Panc1 (cell line): ENCODE measurements around the gene ARHGEF28. TPM values are rescaled to one million over a fixed set of nuclear protein-coding genes. Genes with fewer than 3 reads are reported as not detected.

ENCODE experiments used
- ATAC-seq: fragments of 200-7000 bp; cut with Tn5 transposase; 2 replicates; pipeline ENCODE4 v1.9.1; 2020; ENCODE audit warnings: mild to moderate bottlenecking, moderate library complexity
- BruUV-seq: library from RNA; stranded (reverse); fragments of 400-500 nt; replicated peaks from 2 replicates; lab custom pipeline; 2021; lab: Mats Ljungman, UMichigan
- CTCF ChIA-PET: fragments of 300-600 bp; sonication (Branson Sonifier 250); formaldehyde crosslinking; loops from one replicate; lab custom pipeline; 2022; ENCODE audit warnings: antibody characterized with exemption; lab: Charles Lee
- POLR2A ChIA-PET: fragments of 300-600 bp; sonication (Branson Sonifier 250); formaldehyde crosslinking; loops from one replicate; lab custom pipeline; 2022; ENCODE audit warnings: antibody characterized with exemption; lab: Charles Lee
- DNase-seq: peaks from one replicate; pipeline ENCODE4 v3.0.0-alpha.2; 2010; ENCODE audit warnings: low read depth, low spot score
- H3K27ac ChIP-seq: 2 replicates; pipeline ENCODE4 v1.5.1; 2011; ENCODE audit warnings: mild to moderate bottlenecking, low read length, inconsistent platforms
- H3K27me3 ChIP-seq: fragments of 200-500 bp; sonication (Bioruptor generic); 2 replicates; pipeline ENCODE4 v1.6.0; 2014; ENCODE audit warnings: low read length, inconsistent platforms; ENCODE audit not compliant: control insufficient read depth, insufficient read depth
- H3K36me3 ChIP-seq: fragments of 200-500 bp; sonication (Bioruptor generic); 2 replicates; pipeline ENCODE4 v1.5.1; 2014; ENCODE audit warnings: inconsistent platforms, mild to moderate bottlenecking, low read length, moderate library complexity; ENCODE audit not compliant: control insufficient read depth, insufficient read depth
- H3K4me1 ChIP-seq: 2 replicates; pipeline ENCODE4 v1.5.1; 2011; ENCODE audit warnings: inconsistent platforms, mild to moderate bottlenecking, low read length, moderate library complexity; ENCODE audit not compliant: control insufficient read depth, insufficient read depth
- H3K4me3 ChIP-seq, 2 experiments: 2 replicates each; pipeline ENCODE4 v1.5.1; 2011 to 2012; ENCODE audit warnings: low read depth in 2 of 2, low read length in 2 of 2, mild to moderate bottlenecking in 2 of 2, inconsistent platforms in 1 of 2, moderate library complexity in 1 of 2
- H3K9me3 ChIP-seq: fragments of 200-500 bp; sonication (Bioruptor generic); 2 replicates; pipeline ENCODE4 v1.5.1; 2014; ENCODE audit warnings: low read depth, mild to moderate bottlenecking, inconsistent platforms, low read length, moderate library complexity; ENCODE audit not compliant: control insufficient read depth, insufficient read depth
- POLR2AphosphoS5 ChIP-seq: IDR thresholded peaks from 2 replicates; pipeline ENCODE4 v1.6.1; 2012; ENCODE audit warnings: mild to moderate bottlenecking, low read depth, low read length, moderate library complexity
- SIN3A ChIP-seq: IDR thresholded peaks from 2 replicates; pipeline ENCODE4 v1.6.1; 2012; ENCODE audit warnings: low read depth, mild to moderate bottlenecking, low read length, moderate library complexity, borderline replicate concordance; ENCODE audit not compliant: insufficient read depth
- TCF7L2 ChIP-seq: IDR thresholded peaks from 2 replicates; pipeline ENCODE4 v1.6.1; 2011; ENCODE audit warnings: mild to moderate bottlenecking, low read depth, low read length, inconsistent platforms
- in situ Hi-C: cut with HindIII; loops from 2 replicates; pipeline ENCODE4 v1.10.0; 2016; ENCODE audit warnings: low sequenced_read_pairs, low pct_unique_long_range_greater_than_20kb
- intact Hi-C: fragments of 100-400 bp; cut with micrococcal nuclease; formaldehyde crosslinking; loops from one replicate; pipeline ENCODE4 v1.10.0; 2022; ENCODE audit not compliant: unreplicated experiment
- total RNA-seq: library from RNA; stranded (reverse); gene quantifications from one replicate; pipeline ENCODE4 v1.2.1, GENCODE V29; 2021; ENCODE audit not compliant: unreplicated experiment
- TF ChIP-seq, protein P1 (sequence below): fragments of 450-650 bp; IDR thresholded peaks from 2 replicates; pipeline ENCODE4 v1.5.1; 2017; ENCODE audit warnings: mild to moderate bottlenecking
- TF ChIP-seq, protein P2 (sequence below), 2 experiments: IDR thresholded peaks; 2 replicates each; pipeline ENCODE4 v1.6.1; 2011 to 2012; ENCODE audit warnings: low read depth in 2 of 2, control low read depth in 1 of 2, low read length in 1 of 2, mild to moderate bottlenecking in 1 of 2, moderate library complexity in 1 of 2; ENCODE audit not compliant: insufficient read depth in 1 of 2

Gene ARHGEF28
- total RNA-seq, 1 experiment from 2014 or later, result 34.8 TPM

DNA sequence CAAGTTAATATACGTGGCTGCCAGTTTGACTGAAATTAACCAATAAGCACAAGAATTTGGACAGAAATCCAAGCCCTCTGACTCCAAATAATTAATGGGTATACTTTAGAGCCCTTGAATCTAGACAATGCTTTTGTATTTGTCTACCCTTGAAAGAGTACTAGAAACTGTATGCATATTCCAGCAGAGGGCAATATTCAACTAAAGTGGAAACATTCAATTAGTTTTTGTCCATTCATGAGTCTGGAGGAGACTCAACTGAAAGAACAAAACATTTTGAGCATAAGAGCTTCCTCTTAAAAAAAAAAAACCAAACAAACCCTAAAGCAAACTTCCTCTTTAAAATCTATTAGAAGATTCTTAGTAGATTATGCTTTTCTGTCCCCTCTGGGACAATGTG, 157.8 kb downstream of the ARHGEF28 start:
- DNase-seq (no peak), ATAC-seq (0 out of 2 replicates have a peak, but pooled peaks have one; percentile 47)
- ChIA-PET POLR2A (interaction anchor here (0.6 kb wide), 1 partner anchor 216 kb away, joined by 3 read pairs; no protein-coding TSS in a partner anchor), CTCF (no interaction called here)
- Histone ChIP-seq H3K27ac (no peak overlapping the region), H3K4me3 (no peak overlapping the region), H3K27me3 (no peaks in the 10 kb centered on the region), H3K36me3 (no peaks in the 10 kb centered on the region; the same call in 1 of the 2 replicates), H3K9me3 (no peaks in the 10 kb centered on the region), H3K4me1 (no peaks in the 10 kb centered on the region)
- TF ChIP-seq, protein P1, sequence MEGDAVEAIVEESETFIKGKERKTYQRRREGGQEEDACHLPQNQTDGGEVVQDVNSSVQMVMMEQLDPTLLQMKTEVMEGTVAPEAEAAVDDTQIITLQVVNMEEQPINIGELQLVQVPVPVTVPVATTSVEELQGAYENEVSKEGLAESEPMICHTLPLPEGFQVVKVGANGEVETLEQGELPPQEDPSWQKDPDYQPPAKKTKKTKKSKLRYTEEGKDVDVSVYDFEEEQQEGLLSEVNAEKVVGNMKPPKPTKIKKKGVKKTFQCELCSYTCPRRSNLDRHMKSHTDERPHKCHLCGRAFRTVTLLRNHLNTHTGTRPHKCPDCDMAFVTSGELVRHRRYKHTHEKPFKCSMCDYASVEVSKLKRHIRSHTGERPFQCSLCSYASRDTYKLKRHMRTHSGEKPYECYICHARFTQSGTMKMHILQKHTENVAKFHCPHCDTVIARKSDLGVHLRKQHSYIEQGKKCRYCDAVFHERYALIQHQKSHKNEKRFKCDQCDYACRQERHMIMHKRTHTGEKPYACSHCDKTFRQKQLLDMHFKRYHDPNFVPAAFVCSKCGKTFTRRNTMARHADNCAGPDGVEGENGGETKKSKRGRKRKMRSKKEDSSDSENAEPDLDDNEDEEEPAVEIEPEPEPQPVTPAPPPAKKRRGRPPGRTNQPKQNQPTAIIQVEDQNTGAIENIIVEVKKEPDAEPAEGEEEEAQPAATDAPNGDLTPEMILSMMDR, result peak; percentile 41; the same call in 1 of the 2 replicates
- no peak for TF ChIP-seq TCF7L2
- BruUV-seq, result no TSS peak
- in situ Hi-C loops (no loop called here), intact Hi-C loops (no loop called here)

DNA sequence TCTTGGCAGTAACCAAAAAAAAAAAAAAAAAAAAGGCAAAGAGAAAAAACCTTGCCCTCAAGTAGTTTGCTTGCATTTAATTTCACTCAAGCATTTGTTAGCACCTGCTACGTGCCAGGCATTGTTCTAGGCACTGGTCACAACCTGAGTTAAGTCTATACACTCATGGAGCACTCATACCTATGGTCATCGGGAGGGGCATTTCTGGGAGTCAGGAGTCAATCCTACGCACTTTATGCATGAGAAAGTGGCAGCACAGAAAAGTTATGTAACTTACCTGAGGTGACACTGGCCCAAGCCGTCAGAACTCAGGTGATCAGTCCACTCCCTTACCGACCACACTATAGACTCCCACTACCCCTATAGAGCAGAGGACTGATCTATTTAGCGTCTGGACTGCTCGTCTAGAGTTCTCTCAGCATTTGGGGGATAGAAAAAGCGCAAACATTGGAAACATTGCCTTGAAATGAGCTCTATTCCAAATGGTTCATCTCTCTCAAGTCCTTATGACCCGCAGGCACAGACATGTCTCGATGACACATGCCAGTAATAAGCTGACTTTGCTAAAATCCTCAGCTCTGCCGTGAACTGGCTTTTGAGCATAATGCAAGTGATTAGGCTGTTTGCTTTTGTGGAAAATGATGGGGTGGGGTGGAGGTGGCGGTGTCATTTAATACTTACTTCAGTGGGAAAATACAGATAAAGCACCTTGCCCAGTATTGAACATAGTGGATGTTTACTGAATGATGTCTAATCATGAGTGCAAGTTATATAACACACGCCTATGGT, 160.2 kb downstream of the ARHGEF28 start:
- POLR2A ChIA-PET, result no interaction called here
- in situ Hi-C loops, result no loop called here
- no peak for TF ChIP-seq TCF7L2
- TF ChIP-seq, protein P1, result no peak
- no peak for TF ChIP-seq POLR2AphosphoS5
- intact Hi-C loops, result no loop called here
- no peak for ATAC-seq
- no peaks in the 10 kb centered on the region; the same call in 1 of the 2 replicates for H3K36me3 ChIP-seq
- BruUV-seq, result no TSS peak
- H3K9me3 ChIP-seq, result no peaks in the 10 kb centered on the region
- no peak for DNase-seq
- H3K4me1 ChIP-seq, result no peaks in the 10 kb centered on the region
- H3K27ac ChIP-seq, result no peak overlapping the region
- H3K4me3 ChIP-seq, result no peak overlapping the region
- H3K27me3 ChIP-seq, result no peaks in the 10 kb centered on the region
- CTCF ChIA-PET, result no interaction called here

DNA sequence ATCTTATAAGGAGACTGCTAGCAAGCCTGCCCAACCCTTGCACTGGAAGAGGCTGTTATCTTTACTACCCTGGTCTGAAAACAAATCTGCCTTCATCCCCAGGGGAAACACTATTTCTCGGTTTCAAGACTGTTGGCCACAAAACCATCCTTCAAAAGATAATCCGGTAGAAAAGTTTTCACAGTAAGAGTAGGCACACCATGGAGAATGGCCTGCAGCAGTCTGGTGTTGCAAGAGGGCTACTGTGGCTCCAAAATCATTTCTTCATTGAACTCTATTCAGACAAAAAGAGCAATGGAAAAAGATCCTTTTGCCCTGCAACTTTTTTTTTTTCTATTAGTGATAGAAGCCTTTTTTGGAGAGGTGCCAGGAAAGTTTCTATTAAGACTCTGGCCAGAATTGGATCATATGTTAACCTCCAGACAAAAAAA, 163.9 kb downstream of the ARHGEF28 start:
- H3K4me1 ChIP-seq, result no peaks in the 10 kb centered on the region
- intact Hi-C loops, result no loop called here
- in situ Hi-C loops, result no loop called here
- DNase-seq (no peak), ATAC-seq (no peak)
- no peaks in the 10 kb centered on the region for H3K36me3 ChIP-seq
- no peak overlapping the region for H3K27ac ChIP-seq
- no peaks in the 10 kb centered on the region for H3K9me3 ChIP-seq
- no peaks in the 10 kb centered on the region for H3K27me3 ChIP-seq
- H3K4me3 ChIP-seq, result no peak overlapping the region
- CTCF ChIA-PET, result interaction anchor here (0.7 kb wide), 2 partner anchors 12 to 829 kb away, joined by 3 to 6 read pairs; no protein-coding TSS in a partner anchor
- TF ChIP-seq POLR2AphosphoS5 (no peak), TCF7L2 (no peak), SIN3A (no peak)
- TF ChIP-seq, protein P1, result no peak
- TF ChIP-seq, protein P2, sequence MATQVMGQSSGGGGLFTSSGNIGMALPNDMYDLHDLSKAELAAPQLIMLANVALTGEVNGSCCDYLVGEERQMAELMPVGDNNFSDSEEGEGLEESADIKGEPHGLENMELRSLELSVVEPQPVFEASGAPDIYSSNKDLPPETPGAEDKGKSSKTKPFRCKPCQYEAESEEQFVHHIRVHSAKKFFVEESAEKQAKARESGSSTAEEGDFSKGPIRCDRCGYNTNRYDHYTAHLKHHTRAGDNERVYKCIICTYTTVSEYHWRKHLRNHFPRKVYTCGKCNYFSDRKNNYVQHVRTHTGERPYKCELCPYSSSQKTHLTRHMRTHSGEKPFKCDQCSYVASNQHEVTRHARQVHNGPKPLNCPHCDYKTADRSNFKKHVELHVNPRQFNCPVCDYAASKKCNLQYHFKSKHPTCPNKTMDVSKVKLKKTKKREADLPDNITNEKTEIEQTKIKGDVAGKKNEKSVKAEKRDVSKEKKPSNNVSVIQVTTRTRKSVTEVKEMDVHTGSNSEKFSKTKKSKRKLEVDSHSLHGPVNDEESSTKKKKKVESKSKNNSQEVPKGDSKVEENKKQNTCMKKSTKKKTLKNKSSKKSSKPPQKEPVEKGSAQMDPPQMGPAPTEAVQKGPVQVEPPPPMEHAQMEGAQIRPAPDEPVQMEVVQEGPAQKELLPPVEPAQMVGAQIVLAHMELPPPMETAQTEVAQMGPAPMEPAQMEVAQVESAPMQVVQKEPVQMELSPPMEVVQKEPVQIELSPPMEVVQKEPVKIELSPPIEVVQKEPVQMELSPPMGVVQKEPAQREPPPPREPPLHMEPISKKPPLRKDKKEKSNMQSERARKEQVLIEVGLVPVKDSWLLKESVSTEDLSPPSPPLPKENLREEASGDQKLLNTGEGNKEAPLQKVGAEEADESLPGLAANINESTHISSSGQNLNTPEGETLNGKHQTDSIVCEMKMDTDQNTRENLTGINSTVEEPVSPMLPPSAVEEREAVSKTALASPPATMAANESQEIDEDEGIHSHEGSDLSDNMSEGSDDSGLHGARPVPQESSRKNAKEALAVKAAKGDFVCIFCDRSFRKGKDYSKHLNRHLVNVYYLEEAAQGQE (IDR thresholded peaks at IDR 0.05; ENCODE audit: insufficient read depth in 1 of 2, low read depth in 2 of 2, low read length in 1 of 2), result no peak
- BruUV-seq, result no TSS peak
- POLR2A ChIA-PET, result no interaction called here
